ENCODE results near the gene UCP2.

The UCP2 gene

DNA sequence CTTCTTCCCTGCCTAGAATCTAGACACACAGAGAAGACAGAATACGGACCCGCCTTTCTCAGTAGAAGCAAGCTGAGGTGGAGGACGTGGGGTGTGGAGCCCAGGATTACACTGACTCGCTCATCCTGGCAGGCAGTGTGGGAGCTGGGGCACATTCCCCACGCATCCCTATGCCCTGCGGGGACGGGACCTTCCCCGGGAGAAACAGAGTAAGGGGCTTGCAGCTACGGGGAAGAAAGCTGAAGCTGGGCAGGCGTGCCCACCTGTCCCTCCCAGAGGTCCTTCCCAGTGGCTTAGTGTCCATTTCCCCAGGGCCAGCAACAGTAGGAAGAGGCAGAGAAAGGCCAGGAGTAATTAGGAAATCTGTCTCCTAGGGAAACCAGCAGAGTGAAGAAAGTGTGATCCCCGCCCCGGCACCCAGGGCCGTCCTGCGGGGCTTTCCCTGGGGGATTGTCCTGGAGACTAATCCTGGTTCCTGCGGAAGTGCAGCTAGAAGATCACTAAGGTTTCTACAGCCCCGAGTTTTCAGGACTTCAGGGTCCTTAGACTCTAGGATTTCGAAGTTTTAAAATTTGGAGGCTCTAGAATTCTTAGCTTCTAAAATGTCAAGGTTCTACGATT, 24.0 kb downstream of the UCP2 start:
- H3K36me3 ChIP-seq (ENCODE audit: insufficient read depth, low read length) = no peaks in the 10 kb centered on the region
- no peaks in the 10 kb centered on the region for H3K9me3 ChIP-seq (ENCODE audit: control insufficient read depth, insufficient read depth, low read length)
- peaks cover 3% of the 10 kb centered on the region; the same call in 1 of the 2 replicates for H3K4me1 ChIP-seq (ENCODE audit: insufficient read depth, low read length)
- H3K9ac ChIP-seq (ENCODE audit: low read depth, low read length) = no peak overlapping the region

DNA sequence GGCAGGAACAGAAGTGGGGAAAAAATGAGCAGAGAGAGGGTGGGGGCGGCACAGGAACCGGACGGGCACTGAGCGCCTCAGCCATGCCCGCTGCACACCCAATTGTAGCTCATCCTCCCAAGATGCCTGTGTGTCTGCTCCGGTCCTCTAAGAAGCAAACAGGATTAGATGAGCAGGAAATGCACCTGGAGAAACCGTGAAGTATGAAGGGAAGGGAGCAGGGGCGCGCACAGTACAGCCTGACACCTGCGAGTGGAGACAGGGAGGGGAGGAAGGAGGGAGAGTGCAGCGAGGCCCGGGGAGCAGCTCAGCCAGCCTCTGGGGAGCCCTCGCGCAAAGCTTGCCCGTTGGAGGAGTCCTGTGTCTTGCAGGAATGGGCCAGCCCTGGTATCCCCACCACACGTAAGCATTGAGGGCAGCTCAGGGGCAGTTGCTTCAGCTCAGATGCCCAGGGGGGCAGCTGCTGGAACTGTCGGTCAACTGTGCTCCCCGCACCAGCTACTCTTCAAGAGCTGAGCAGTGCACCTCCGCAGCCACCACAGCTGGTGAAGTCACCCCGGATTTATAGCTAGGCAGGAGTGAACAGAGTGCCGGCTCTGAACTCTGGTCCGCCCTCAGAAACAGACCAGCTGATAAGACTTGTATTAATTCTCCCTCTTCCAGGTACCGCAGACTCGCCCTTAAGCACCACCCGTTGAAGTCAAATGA, 24.8 kb downstream of the UCP2 start:
- H3K36me3 ChIP-seq (ENCODE audit: insufficient read depth, low read length) = no peaks in the 10 kb centered on the region
- H3K9ac ChIP-seq (ENCODE audit: low read depth, low read length) = no peak overlapping the region

GRCh38 chr11:73956876-73957653, 25.6 kb downstream of the UCP2 start:
- H3K9me3 ChIP-seq (ENCODE audit: control insufficient read depth, insufficient read depth, low read length) = no peaks in the 10 kb centered on the region
- H3K9ac ChIP-seq (ENCODE audit: low read depth, low read length) = no peak overlapping the region
- peaks cover 3% of the 10 kb centered on the region; the same call in 1 of the 2 replicates for H3K4me1 ChIP-seq (ENCODE audit: insufficient read depth, low read length)
- no peaks in the 10 kb centered on the region for H3K36me3 ChIP-seq (ENCODE audit: insufficient read depth, low read length)

More for the DNA sequence above, 24.8 kb downstream of the UCP2 start:
- Histone ChIP-seq H3K4me1 (ENCODE audit: insufficient read depth, low read length) (peaks cover 3% of the 10 kb centered on the region; the same call in 1 of the 2 replicates), H3K9me3 (ENCODE audit: control insufficient read depth, insufficient read depth, low read length) (no peaks in the 10 kb centered on the region)

GRCh38 chr11:73951797-73952196, 30.8 kb downstream of the UCP2 start:
- H3K4me1 ChIP-seq (ENCODE audit: insufficient read depth, low read length) = peaks cover 3% of the 10 kb centered on the region; the same call in 1 of the 2 replicates
- H3K9me3 ChIP-seq (ENCODE audit: control insufficient read depth, insufficient read depth, low read length) = peaks cover 5% of the 10 kb centered on the region; the same call in 1 of the 2 replicates
- H3K9ac ChIP-seq (ENCODE audit: low read depth, low read length) = no peak overlapping the region
- no peaks in the 10 kb centered on the region for H3K36me3 ChIP-seq (ENCODE audit: insufficient read depth, low read length)

- H3K9ac ChIP-seq (ENCODE audit: low read depth, low read length) = no peak within 1 kb of the TSS
- H3K36me3 ChIP-seq (ENCODE audit: insufficient read depth, low read length) = no peaks in the 10 kb centered on the region
- peaks cover 7% of the 10 kb centered on the region; the same call in 1 of the 2 replicates for H3K9me3 ChIP-seq (ENCODE audit: control insufficient read depth, insufficient read depth, low read length)
- H3K4me1 ChIP-seq (ENCODE audit: insufficient read depth, low read length) = peaks cover 3% of the 10 kb centered on the region; the same call in 1 of the 2 replicates
These were observed 31.6 kb downstream of the UCP2 start, which contains the start of gene DNAJB13 for GRCh38 chr11:73950869-73951710. Gene DNAJB13, plus strand, starts transcription at chr11:73951026. Its CDS starts 44 bp downstream, at chr11:73951070.

GRCh38 chr11:73949912-73950311, 32.7 kb downstream of the UCP2 start:
- Histone ChIP-seq H3K9ac (ENCODE audit: low read depth, low read length) (no peak overlapping the region), H3K4me1 (ENCODE audit: insufficient read depth, low read length) (no peaks in the 10 kb centered on the region), H3K36me3 (ENCODE audit: insufficient read depth, low read length) (no peaks in the 10 kb centered on the region), H3K9me3 (ENCODE audit: control insufficient read depth, insufficient read depth, low read length) (peaks cover 7% of the 10 kb centered on the region; the same call in 1 of the 2 replicates)

DNA sequence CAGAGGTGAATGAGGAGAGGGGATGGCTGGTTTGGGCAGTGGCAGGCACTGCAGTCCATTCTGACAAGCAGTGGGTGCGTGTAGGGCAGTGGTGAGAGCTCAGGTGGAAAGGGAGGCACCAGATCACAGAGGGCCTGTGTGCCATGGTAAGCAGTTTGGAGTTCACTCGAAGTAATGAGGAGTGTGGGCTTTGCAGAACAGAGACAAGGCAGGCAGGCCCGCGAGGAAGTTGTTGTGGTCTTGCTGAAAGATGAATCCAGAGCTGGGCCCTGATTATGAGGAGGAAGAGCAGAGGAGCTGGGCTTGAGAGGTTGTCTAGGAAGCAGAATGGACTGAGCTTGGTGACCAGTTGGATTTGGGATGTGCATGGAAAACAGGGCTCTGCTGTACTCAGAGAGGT, 33.4 kb downstream of the UCP2 start:
- Histone ChIP-seq H3K9ac (ENCODE audit: low read depth, low read length) (no peak overlapping the region), H3K9me3 (ENCODE audit: control insufficient read depth, insufficient read depth, low read length) (peaks cover 7% of the 10 kb centered on the region; the same call in 1 of the 2 replicates), H3K4me1 (ENCODE audit: insufficient read depth, low read length) (no peaks in the 10 kb centered on the region), H3K36me3 (ENCODE audit: insufficient read depth, low read length) (no peaks in the 10 kb centered on the region)

DNA sequence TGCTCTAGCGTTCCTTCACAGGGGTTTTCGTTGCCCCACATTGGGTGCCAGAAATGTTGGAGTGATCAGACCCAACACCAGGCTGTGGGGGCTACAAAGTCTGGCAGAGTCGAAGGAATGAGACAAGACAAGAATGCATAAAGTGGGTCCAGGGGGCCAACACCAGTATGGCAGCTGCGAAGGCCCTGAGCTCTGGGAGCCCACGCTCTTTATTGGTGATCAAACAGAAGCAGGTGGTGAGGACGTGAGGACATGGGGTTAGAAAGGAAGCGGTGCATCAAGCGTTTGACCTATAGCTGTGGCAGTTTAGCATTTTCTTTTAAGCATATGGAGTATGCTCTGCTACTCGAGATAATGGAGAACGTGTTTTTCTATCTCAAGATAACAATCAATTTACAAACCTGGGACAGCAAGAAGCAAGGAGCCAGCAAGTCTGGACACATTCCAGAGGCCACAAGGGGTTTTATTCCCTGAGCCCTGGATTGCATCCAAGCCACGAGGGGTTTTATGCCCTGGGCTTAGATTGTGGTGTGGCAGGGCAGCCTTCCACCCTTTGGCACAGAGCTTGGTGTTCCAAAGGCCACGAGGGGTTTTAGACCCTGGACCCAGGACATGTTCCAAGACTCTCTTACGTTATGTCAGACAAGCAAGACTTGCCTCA, 35.7 kb downstream of the UCP2 start:
- H3K36me3 ChIP-seq (ENCODE audit: insufficient read depth, low read length) = no peaks in the 10 kb centered on the region
- H3K9ac ChIP-seq (ENCODE audit: low read depth, low read length) = no peak overlapping the region
- no peaks in the 10 kb centered on the region for H3K4me1 ChIP-seq (ENCODE audit: insufficient read depth, low read length)

DNA sequence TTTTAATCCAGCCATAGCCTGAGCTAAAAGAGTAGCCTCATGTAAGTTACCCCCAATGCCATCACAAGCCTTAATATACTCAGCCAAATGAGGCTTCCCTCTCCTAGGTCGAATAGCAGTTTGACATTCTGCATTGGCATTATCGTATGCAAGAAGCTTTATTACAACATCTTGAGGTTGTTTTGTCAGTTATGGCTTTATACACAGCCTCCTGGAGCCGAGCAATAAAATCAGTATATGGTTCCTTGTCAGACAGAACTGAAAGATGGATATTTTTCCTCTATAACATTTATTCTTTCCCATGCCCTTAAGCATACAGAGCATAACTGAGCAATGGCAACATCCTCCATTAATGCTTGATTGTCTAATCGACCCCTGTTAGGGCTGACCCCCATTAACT, 37.2 kb downstream of the UCP2 start:
- H3K36me3 ChIP-seq (ENCODE audit: insufficient read depth, low read length) = no peaks in the 10 kb centered on the region
- no peak overlapping the region for H3K9ac ChIP-seq (ENCODE audit: low read depth, low read length)
- no peaks in the 10 kb centered on the region for H3K4me1 ChIP-seq (ENCODE audit: insufficient read depth, low read length)
- peaks cover 12% of the 10 kb centered on the region; the same call in 1 of the 2 replicates for H3K9me3 ChIP-seq (ENCODE audit: control insufficient read depth, insufficient read depth, low read length)

More for the DNA sequence above, 35.7 kb downstream of the UCP2 start:
- H3K9me3 ChIP-seq (ENCODE audit: control insufficient read depth, insufficient read depth, low read length) = peaks cover 7% of the 10 kb centered on the region; the same call in 1 of the 2 replicates

GRCh38 chr11:73944901-73945300, 37.7 kb downstream of the UCP2 start:
- Histone ChIP-seq H3K4me1 (ENCODE audit: insufficient read depth, low read length) (no peaks in the 10 kb centered on the region), H3K9ac (ENCODE audit: low read depth, low read length) (no peak overlapping the region), H3K36me3 (ENCODE audit: insufficient read depth, low read length) (no peaks in the 10 kb centered on the region), H3K9me3 (ENCODE audit: control insufficient read depth, insufficient read depth, low read length) (peaks cover 16% of the 10 kb centered on the region; the same call in 1 of the 2 replicates)

- H3K9me3 ChIP-seq (ENCODE audit: control insufficient read depth, insufficient read depth, low read length) = peaks cover 21% of the 10 kb centered on the region; the same call in 1 of the 2 replicates
- H3K4me1 ChIP-seq (ENCODE audit: insufficient read depth, low read length) = no peaks in the 10 kb centered on the region
- no peak overlapping the region for H3K9ac ChIP-seq (ENCODE audit: low read depth, low read length)
- no peaks in the 10 kb centered on the region for H3K36me3 ChIP-seq (ENCODE audit: insufficient read depth, low read length)
These were observed 38.6 kb downstream of the UCP2 start for GRCh38 chr11:73944085-73944484.

DNA sequence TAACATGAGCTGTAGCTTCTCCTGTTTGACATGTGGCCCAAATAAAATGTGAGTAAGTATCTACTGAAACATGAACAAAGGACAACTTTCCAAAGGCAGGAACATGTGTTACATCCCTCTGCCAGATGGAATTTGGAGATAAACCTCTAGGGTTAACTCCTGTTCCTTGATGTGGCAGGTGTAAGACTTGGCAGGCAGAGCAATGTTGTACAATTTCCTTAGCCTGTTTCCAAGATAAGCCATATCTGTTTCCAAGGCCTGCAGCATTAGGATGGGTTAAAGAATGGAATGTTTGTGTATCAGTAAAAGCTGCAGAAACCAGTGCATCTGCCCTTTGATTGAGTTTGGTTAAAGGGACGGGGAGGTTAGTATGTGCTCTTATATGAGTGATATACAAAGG, 40.6 kb downstream of the UCP2 start:
- H3K9me3 ChIP-seq (ENCODE audit: control insufficient read depth, insufficient read depth, low read length) = peaks cover 24% of the 10 kb centered on the region
- no peaks in the 10 kb centered on the region for H3K36me3 ChIP-seq (ENCODE audit: insufficient read depth, low read length)
- no peak overlapping the region for H3K9ac ChIP-seq (ENCODE audit: low read depth, low read length)
- H3K4me1 ChIP-seq (ENCODE audit: insufficient read depth, low read length) = no peaks in the 10 kb centered on the region

GRCh38 chr11:73940801-73941570, 41.7 kb downstream of the UCP2 start:
- Histone ChIP-seq H3K9ac (ENCODE audit: low read depth, low read length) (no peak overlapping the region), H3K4me1 (ENCODE audit: insufficient read depth, low read length) (no peaks in the 10 kb centered on the region), H3K9me3 (ENCODE audit: control insufficient read depth, insufficient read depth, low read length) (peaks cover 20% of the 10 kb centered on the region), H3K36me3 (ENCODE audit: insufficient read depth, low read length) (no peaks in the 10 kb centered on the region)

Data from ES-I3 (cell line).